Smooth muscle cell (in vitro differentiated cells): Measurements from ENCODE around the gene CHST3. TPM values are rescaled to one million over a fixed set of nuclear protein-coding genes. Genes with fewer than 3 reads are reported as not detected.

Source experiments
- DNase-seq: peaks from one replicate; lab custom pipeline; 2025; ENCODE audit not compliant: unreplicated experiment; lab: John Stamatoyannopoulos, UW
- H2AFZ ChIP-seq: fragments of 200-600 bp; sonication (generic); 2 replicates; pipeline ENCODE4 v1.6.0; 2016; ENCODE audit warnings: antibody characterized with exemption, low read depth, mild to moderate bottlenecking
- H3F3A ChIP-seq: fragments of 200-600 bp; sonication (generic); 2 replicates; pipeline ENCODE4 v1.6.0; 2017; ENCODE audit warnings: antibody characterized with exemption, low read depth
- H3K27ac ChIP-seq: fragments of 200-600 bp; sonication (generic); 2 replicates; pipeline ENCODE4 v1.5.1; 2016; ENCODE audit warnings: low read depth, mild to moderate bottlenecking
- H3K27me3 ChIP-seq: fragments of 200-600 bp; sonication (generic); 2 replicates; pipeline ENCODE4 v1.6.1; 2016; ENCODE audit warnings: low read depth, mild to moderate bottlenecking
- H3K36me3 ChIP-seq: fragments of 200-600 bp; sonication (generic); 2 replicates; pipeline ENCODE4 v1.5.1; 2016; ENCODE audit warnings: low read depth
- H3K4me1 ChIP-seq: fragments of 200-600 bp; sonication (generic); 2 replicates; pipeline ENCODE4 v1.5.1; 2016; ENCODE audit warnings: low read depth
- H3K4me2 ChIP-seq: fragments of 200-600 bp; sonication (generic); 2 replicates; pipeline ENCODE4 v1.6.0; 2016; ENCODE audit warnings: mild to moderate bottlenecking
- H3K4me3 ChIP-seq: fragments of 200-600 bp; sonication (generic); 2 replicates; pipeline ENCODE4 v1.5.1; 2016; ENCODE audit warnings: mild to moderate bottlenecking
- H3K79me2 ChIP-seq: fragments of 200-600 bp; sonication (generic); 2 replicates; pipeline ENCODE4 v1.6.0; 2016; ENCODE audit warnings: low read depth, mild to moderate bottlenecking
- H3K9ac ChIP-seq: fragments of 200-600 bp; sonication (generic); 2 replicates; pipeline ENCODE4 v1.6.0; 2016; ENCODE audit warnings: low read depth
- H3K9me3 ChIP-seq: fragments of 200-600 bp; sonication (generic); replicated peaks from 2 replicates; pipeline ENCODE4 v1.5.1; 2016; ENCODE audit warnings: low read depth
- H4K20me1 ChIP-seq: fragments of 200-600 bp; sonication (generic); 2 replicates; pipeline ENCODE4 v1.6.0; 2016; ENCODE audit warnings: low read depth
- CTCF ChIP-seq: fragments of 200-600 bp; sonication (generic); IDR thresholded peaks from 2 replicates; pipeline ENCODE4 v1.5.1; 2017; ENCODE audit warnings: borderline replicate concordance, mild to moderate bottlenecking, antibody characterized with exemption; ENCODE audit not compliant: insufficient read depth, poor library complexity, severe bottlenecking
- WGBS: methylation state at CpG from one replicate; pipeline ENCODE4 v1.1.7; 2016; ENCODE audit warnings: low lambda C conversion rate; 5-methylcytosine and 5-hydroxymethylcytosine counted together
- polyA plus RNA-seq: library from polyadenylated mRNA; unstranded; fragments of >200 nt; fragmentation: Nextera tagmentation; extraction: Ambion mirVana; gene quantifications from 2 replicates; pipeline ENCODE4 v1.2.1, GENCODE V29; 2016
- total RNA-seq: library from RNA; depleted of rRNA; stranded (reverse); fragments of >200 nt; gene quantifications from 2 replicates; pipeline ENCODE4 v1.2.3, GENCODE V29; 2014

Gene CHST3
- total and polyA plus RNA-seq, 2 experiments from 2014 or later, result 7.0 to 10.6 TPM

GRCh38 chr10:72011468-72011867, 47.3 kb downstream of the CHST3 start:
- H2AFZ ChIP-seq, result no peak overlapping the region
- H3K4me3 ChIP-seq, result no peak overlapping the region
- H3K4me2 ChIP-seq, result no peak overlapping the region
- peaks cover 9% of the 10 kb centered on the region for H3F3A ChIP-seq
- no peak for TF ChIP-seq CTCF
- no peaks in the 10 kb centered on the region for H3K36me3 ChIP-seq
- H4K20me1 ChIP-seq, result no peaks in the 10 kb centered on the region
- no peaks in the 10 kb centered on the region for H3K9me3 ChIP-seq
- H3K9ac ChIP-seq, result no peak overlapping the region
- no peaks in the 10 kb centered on the region for H3K79me2 ChIP-seq
- H3K4me1 ChIP-seq, result peaks cover 7% of the 10 kb centered on the region
- DNase-seq, result no peak
- H3K27me3 ChIP-seq, result no peaks in the 10 kb centered on the region
- WGBS, result 98% methylated on average over 8 of the region's 8 CpGs
- no peak overlapping the region for H3K27ac ChIP-seq

DNA sequence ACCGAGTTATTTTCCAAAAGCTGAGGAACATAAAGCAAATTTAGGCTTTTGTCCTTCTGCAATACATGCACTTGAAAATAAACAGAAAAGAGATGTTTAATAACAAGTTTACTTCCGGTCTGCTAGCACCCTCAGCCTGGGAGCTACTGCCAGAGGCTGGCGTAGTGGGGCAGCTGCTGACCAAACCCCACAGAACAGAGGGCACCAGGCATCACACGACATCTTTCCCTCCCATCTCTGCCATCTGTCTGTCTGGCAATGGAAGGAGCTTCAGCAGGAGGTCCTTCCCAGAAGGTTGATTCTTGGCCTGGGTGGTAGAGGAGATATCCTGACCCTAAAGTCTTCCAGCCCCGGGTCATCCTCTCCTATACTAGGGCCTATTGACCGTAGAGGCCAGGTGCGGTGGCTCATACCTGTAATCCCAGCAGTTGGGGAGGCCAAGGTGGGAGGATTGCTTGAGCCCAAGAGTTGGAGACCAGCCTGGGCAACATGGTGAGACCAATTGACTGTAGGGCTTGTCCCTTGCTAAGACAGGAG, 47.8 kb downstream of the CHST3 start:
- Histone ChIP-seq H3F3A (peaks cover 9% of the 10 kb centered on the region), H3K36me3 (no peaks in the 10 kb centered on the region), H3K9me3 (no peaks in the 10 kb centered on the region), H3K79me2 (no peaks in the 10 kb centered on the region), H3K9ac (no peak overlapping the region), H3K4me1 (peaks cover 7% of the 10 kb centered on the region), H3K4me3 (no peak overlapping the region), H3K27ac (no peak overlapping the region), H4K20me1 (no peaks in the 10 kb centered on the region), H2AFZ (no peak overlapping the region), H3K27me3 (no peaks in the 10 kb centered on the region), H3K4me2 (no peak overlapping the region)
- no peak for TF ChIP-seq CTCF
- WGBS, result 98% methylated on average over 7 of the region's 7 CpGs
- DNase-seq, result no peak

- no peak for DNase-seq
- H3K79me2 ChIP-seq, result no peaks in the 10 kb centered on the region
- H3K4me1 ChIP-seq, result peaks cover 7% of the 10 kb centered on the region
- H2AFZ ChIP-seq, result no peak overlapping the region
- H3K4me3 ChIP-seq, result no peak overlapping the region
- no peak for TF ChIP-seq CTCF
- no peaks in the 10 kb centered on the region for H3K9me3 ChIP-seq
- no peaks in the 10 kb centered on the region for H3K36me3 ChIP-seq
- WGBS, result 92% methylated on average over 7 of the region's 7 CpGs
- no peaks in the 10 kb centered on the region for H4K20me1 ChIP-seq
- no peak overlapping the region for H3K4me2 ChIP-seq
- H3K27ac ChIP-seq, result no peak overlapping the region
- H3K9ac ChIP-seq, result no peak overlapping the region
- H3K27me3 ChIP-seq, result no peaks in the 10 kb centered on the region
- H3F3A ChIP-seq, result peaks cover 9% of the 10 kb centered on the region
These were observed 48.6 kb downstream of the CHST3 start for GRCh38 chr10:72012796-72013195.
